ENCODE results near the gene MPC1. TPM values are rescaled to one million over a fixed set of nuclear protein-coding genes. Genes with fewer than 3 reads are reported as not detected.

Gene MPC1
- total and polyA plus RNA-seq, 11 donors, result 213 to 796 (median 542) TPM

DNA sequence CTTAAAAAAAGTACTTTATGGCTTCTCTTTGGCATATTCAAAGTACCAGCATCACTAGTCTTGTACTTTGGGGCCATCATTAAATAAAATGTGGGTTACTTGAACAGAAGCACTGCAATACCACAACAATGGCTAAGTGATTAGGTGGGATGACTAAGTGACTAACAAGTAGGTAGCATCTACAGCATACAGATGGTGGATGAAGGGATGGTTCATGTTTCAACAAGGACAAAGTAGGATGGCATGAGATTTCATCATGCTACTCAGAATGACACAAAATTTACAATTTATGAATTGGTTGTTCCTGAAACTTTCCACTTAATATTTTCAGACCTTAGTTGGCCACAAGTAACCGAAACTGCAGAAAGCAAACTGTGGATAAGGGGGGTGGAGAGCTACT is 7.7 kb downstream of the MPC1 start:
- ATAC-seq (no peak), DNase-seq (no peak)
- Histone ChIP-seq H3K4me1 (peaks cover 0 to 57% (median 13%) of the 10 kb centered on the region in 12 donors), H3K4me3 (no peak overlapping the region), H3K27me3 (no peaks in the 10 kb centered on the region), H3K9me3 (no peaks in the 10 kb centered on the region), H3K27ac (no peak overlapping the region), H3K36me3 (peaks cover 0 to 7% (median 0%) of the 10 kb centered on the region in 9 donors)
- intact Hi-C loops (cut with DNase I), result no loop called here
- TF ChIP-seq POLR2A (IDR thresholded peaks at IDR 0.05), result no peak
- TF ChIP-seq, protein P1, sequence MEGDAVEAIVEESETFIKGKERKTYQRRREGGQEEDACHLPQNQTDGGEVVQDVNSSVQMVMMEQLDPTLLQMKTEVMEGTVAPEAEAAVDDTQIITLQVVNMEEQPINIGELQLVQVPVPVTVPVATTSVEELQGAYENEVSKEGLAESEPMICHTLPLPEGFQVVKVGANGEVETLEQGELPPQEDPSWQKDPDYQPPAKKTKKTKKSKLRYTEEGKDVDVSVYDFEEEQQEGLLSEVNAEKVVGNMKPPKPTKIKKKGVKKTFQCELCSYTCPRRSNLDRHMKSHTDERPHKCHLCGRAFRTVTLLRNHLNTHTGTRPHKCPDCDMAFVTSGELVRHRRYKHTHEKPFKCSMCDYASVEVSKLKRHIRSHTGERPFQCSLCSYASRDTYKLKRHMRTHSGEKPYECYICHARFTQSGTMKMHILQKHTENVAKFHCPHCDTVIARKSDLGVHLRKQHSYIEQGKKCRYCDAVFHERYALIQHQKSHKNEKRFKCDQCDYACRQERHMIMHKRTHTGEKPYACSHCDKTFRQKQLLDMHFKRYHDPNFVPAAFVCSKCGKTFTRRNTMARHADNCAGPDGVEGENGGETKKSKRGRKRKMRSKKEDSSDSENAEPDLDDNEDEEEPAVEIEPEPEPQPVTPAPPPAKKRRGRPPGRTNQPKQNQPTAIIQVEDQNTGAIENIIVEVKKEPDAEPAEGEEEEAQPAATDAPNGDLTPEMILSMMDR (IDR thresholded peaks at IDR 0.05), result no peak
- 93 to 96% (median 94%) methylated on average over 1 of the region's 1 CpG for WGBS, 4 donors

DNA sequence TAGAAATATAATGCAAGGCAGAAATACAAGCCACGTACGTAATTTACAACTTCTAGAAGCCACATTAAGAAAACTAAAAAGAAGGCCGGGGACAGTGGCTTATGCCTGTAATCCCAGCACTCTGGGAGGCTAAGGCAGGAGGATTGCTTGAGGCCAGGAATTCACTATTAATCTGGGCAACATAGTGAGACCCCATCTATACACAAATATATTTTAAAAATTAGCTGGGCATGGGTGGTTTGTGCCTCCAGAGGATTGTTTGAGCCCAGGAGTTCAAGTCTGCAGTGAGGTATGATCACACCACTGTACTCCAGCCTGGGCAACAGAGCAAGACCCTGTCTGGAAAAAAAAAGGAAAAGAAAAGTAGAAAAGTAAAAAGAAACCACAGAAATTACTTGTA is 12.3 kb downstream of the MPC1 start:
- Histone ChIP-seq H3K9me3 (no peaks in the 10 kb centered on the region), H3K27me3 (no peaks in the 10 kb centered on the region), H3K4me1 (peaks cover 0 to 54% (median 27%) of the 10 kb centered on the region in 12 donors), H3K4me3 (no peak overlapping the region), H3K27ac (peak overlapping the region in 1 of 12 donors; percentile 41), H3K36me3 (peaks cover 0 to 41% (median 13%) of the 10 kb centered on the region in 9 donors)
- TF ChIP-seq POLR2A (IDR thresholded peaks at IDR 0.05), result no peak
- TF ChIP-seq, protein P1 (IDR thresholded peaks at IDR 0.05), result no peak
- DNase-seq (no peak), ATAC-seq (no peak)
- intact Hi-C loops (cut with DNase I), result no loop called here
- 90 to 95% (median 93%) methylated on average over 3 of the region's 3 CpGs for WGBS, 4 donors

DNA sequence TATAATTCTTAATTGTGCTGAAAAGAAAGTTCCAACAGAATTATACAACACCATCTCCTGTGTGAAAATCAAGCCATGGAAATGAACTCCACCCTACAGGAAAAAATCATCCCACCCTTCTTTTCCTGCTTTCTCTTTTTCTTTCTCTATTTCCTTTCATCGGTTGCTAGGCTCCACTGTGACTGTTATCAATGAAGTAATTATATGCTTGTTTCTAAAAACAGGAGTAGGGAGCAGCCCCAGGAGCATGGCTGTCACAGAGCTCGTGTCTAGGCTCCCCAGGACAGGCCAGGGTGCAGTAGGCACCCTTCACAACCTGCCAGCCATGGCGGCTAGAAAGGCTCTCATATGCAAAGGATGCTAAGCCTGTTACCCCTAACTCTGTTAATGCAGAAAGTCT is 13.0 kb downstream of the MPC1 start:
- Histone ChIP-seq H3K9me3 (no peaks in the 10 kb centered on the region), H3K36me3 (peaks cover 0 to 47% (median 18%) of the 10 kb centered on the region in 9 donors), H3K4me3 (no peak overlapping the region), H3K4me1 (peaks cover 0 to 57% (median 31%) of the 10 kb centered on the region in 12 donors), H3K27ac (peak overlapping the region in 3 of 12 donors; percentile 13 to 88 (median 41)), H3K27me3 (no peaks in the 10 kb centered on the region)
- WGBS, 4 donors, result 30 to 38% (median 36%) methylated on average over 3 of the region's 3 CpGs
- ATAC-seq (peak in 1 of 4 donors; percentile 28), DNase-seq (no peak)
- intact Hi-C loops (cut with DNase I), result no loop called here
- no peak for TF ChIP-seq POLR2A (IDR thresholded peaks at IDR 0.05)

DNA sequence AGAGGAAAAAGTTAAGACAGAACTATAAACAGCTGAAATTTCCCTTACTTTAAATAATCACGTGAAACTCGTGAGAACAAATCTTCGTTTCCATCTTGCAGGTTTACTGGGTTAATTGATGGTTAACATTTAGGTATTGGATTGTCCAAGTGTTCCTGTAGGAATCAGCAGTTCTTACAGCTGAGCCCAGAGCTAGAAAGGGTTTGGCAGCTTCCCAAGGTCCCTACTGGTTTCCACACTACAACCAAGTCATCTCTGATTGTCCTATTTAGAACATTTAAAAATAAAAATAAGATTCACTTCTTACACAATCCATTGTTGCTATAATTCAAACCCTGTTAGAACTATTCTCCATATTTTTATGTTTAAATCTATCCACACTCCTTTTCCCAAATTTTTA is 15.8 kb downstream of the MPC1 start:
- peak in 4 of 5 donors; percentile 42 to 64 (median 56) for DNase-seq
- TF ChIP-seq, protein P1 (IDR thresholded peaks at IDR 0.05), result no peak
- TF ChIP-seq POLR2A (IDR thresholded peaks at IDR 0.05), result no peak
- no peak overlapping the region for H3K4me3 ChIP-seq
- H3K27ac ChIP-seq, result peak overlapping the region in 8 of 12 donors; percentile 1 to 93 (median 86)
- WGBS, 4 donors, result 62 to 87% (median 75%) methylated on average over 3 of the region's 3 CpGs
- intact Hi-C loops (cut with DNase I), result loop anchor here in 1 of 10 donors (2.0 kb wide), 1 partner anchor 16 kb away; the partner anchor contains the start of gene MPC1
- H3K36me3 ChIP-seq, result peaks cover 0 to 72% (median 39%) of the 10 kb centered on the region in 9 donors
- H3K9me3 ChIP-seq, result no peaks in the 10 kb centered on the region
- peak in 2 of 4 donors; percentile 41 to 46 for ATAC-seq
- H3K27me3 ChIP-seq, result no peaks in the 10 kb centered on the region
- peaks cover 3 to 82% (median 47%) of the 10 kb centered on the region in 12 donors for H3K4me1 ChIP-seq

Data from heart left ventricle (tissue), 16 donors.